Neural progenitor cell (in vitro differentiated cells): ENCODE results near the gene ZNRD2. TPM values are rescaled to one million over a fixed set of nuclear protein-coding genes. Genes with fewer than 3 reads are reported as not detected.
A peak's percentile ranks its signal among the peaks of the same experiment; 100 is the strongest.

Experiments used
- DNase-seq: peaks from one replicate; pipeline ENCODE4 v3.0.0-alpha.2; 2016; ENCODE audit warnings: low spot score
- H2AFZ ChIP-seq: fragments of 200-600 bp; sonication (generic); replicated peaks from 2 replicates; pipeline ENCODE4 v1.6.1; 2016; ENCODE audit warnings: antibody characterized with exemption
- H3F3A ChIP-seq: fragments of 200-600 bp; sonication (generic); 2 replicates; pipeline ENCODE4 v1.6.1; 2016; ENCODE audit warnings: antibody characterized with exemption, low read depth
- H3K27ac ChIP-seq: fragments of 200-600 bp; sonication (generic); 2 replicates; pipeline ENCODE4 v1.5.1; 2016; ENCODE audit warnings: mild to moderate bottlenecking
- H3K27me3 ChIP-seq: fragments of 200-600 bp; sonication (generic); 2 replicates; pipeline ENCODE4 v1.6.1; 2016; ENCODE audit warnings: mild to moderate bottlenecking, moderate library complexity
- H3K36me3 ChIP-seq: fragments of 200-600 bp; sonication (generic); 2 replicates; pipeline ENCODE4 v1.5.1; 2016
- H3K4me1 ChIP-seq: fragments of 200-600 bp; sonication (generic); 2 replicates; pipeline ENCODE4 v1.6.1; 2016; ENCODE audit warnings: mixed run types
- H3K4me2 ChIP-seq: fragments of 200-600 bp; sonication (generic); 2 replicates; pipeline ENCODE4 v1.6.1; 2016
- H3K4me3 ChIP-seq: fragments of 200-600 bp; sonication (generic); 2 replicates; pipeline ENCODE4 v1.5.1; 2016
- H3K79me2 ChIP-seq: fragments of 200-600 bp; sonication (generic); 2 replicates; pipeline ENCODE4 v1.6.1; 2016; ENCODE audit warnings: low read depth
- H3K9ac ChIP-seq: fragments of 200-600 bp; sonication (generic); 2 replicates; pipeline ENCODE4 v1.6.1; 2016
- H3K9me3 ChIP-seq: fragments of 200-600 bp; sonication (generic); 2 replicates; pipeline ENCODE4 v1.5.1; 2016; ENCODE audit warnings: low read depth
- H4K20me1 ChIP-seq: fragments of 200-600 bp; sonication (generic); 2 replicates; pipeline ENCODE4 v1.6.1; 2016; ENCODE audit warnings: low read depth
- H3K27ac Mint-ChIP-seq: 3 replicates; pipeline ENCODE4 v1.8.0; 2021; ENCODE audit warnings: mixed read lengths
- H3K27me3 Mint-ChIP-seq: 2 replicates; pipeline ENCODE4 v1.8.0; 2022; ENCODE audit warnings: low read depth, mild to moderate bottlenecking, inconsistent platforms, moderate library complexity, mixed read lengths; ENCODE audit not compliant: insufficient read depth
- H3K36me3 Mint-ChIP-seq: 3 replicates; pipeline ENCODE4 v1.8.0; 2021; ENCODE audit warnings: mixed read lengths
- H3K4me1 Mint-ChIP-seq: 3 replicates; pipeline ENCODE4 v1.8.0; 2021; ENCODE audit warnings: mixed read lengths
- H3K4me3 Mint-ChIP-seq: 3 replicates; pipeline ENCODE4 v1.8.0; 2021; ENCODE audit warnings: mild to moderate bottlenecking, moderate library complexity, mixed read lengths
- H3K9me3 Mint-ChIP-seq: 3 replicates; pipeline ENCODE4 v1.8.0; 2020; ENCODE audit warnings: mixed read lengths
- EZH2 ChIP-seq: fragments of 200-600 bp; sonication (generic); IDR thresholded peaks from 2 replicates; pipeline ENCODE4 v1.6.1; 2017; ENCODE audit warnings: antibody characterized with exemption, mild to moderate bottlenecking, moderate library complexity
- EZH2phosphoT487 ChIP-seq: fragments of 200-600 bp; sonication (generic); IDR thresholded peaks from 2 replicates; pipeline ENCODE4 v1.6.1; 2017; ENCODE audit warnings: antibody characterized with exemption
- total RNA-seq: library from RNA; depleted of rRNA; stranded (reverse); fragments of >200 nt; gene quantifications from 2 replicates; pipeline ENCODE4 v1.2.3, GENCODE V29; 2015; ENCODE audit warnings: low replicate concordance
- TF ChIP-seq, protein P1 (sequence below): fragments of 200-600 bp; sonication (generic); IDR thresholded peaks from 2 replicates; pipeline ENCODE4 v1.5.1; 2017; ENCODE audit warnings: antibody characterized with exemption, mild to moderate bottlenecking

ZNRD2 gene
- total RNA-seq, 1 donor from 2014 or later, result 15.5 TPM

DNA sequence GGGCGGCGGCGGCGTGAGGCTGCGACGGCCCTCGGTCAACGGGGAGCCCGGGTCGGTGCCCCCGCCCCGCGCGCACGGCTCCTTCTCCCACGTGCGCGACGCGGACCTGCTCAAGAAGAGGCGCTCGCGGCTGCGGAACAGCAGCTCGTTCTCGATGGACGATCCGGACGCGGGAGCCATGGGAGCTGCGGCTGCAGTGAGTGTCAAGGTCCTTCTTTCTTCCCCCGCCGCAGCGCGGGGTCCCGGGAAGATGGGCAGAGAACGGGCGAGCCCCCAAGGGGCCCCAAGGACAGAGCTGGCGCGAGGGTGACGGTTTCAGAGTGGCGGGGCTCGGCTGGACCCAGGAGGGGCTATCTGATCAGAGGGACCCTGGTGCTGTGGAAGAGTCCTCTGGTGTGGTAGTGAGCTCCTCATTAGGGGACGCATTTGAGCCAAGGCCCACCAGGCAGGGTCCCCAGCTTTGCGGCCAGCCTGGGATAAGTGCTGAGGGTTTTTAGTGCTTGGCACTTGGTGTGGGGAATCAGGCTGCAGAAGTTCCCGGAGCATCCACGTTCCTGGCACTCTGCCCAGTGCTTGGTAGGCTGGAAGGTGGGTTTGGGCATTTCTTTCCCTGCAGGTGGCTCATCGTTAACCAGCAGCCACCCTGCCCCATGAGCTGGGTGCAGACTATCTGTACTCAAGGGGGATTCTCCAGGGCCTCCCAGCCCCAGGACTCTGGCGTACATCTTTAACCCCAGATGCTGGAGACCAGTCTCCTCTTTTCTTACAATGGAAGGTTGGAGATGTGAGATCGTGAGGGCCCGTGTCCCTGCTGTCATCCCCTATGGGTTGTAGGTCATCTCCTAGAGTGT lies 15.3 kb downstream of the ZNRD2 start:
- Mint-ChIP-seq H3K27me3 (peaks cover 20% of the 10 kb centered on the region), H3K9me3 (no peaks in the 10 kb centered on the region), H3K4me3 (peak overlapping the region; percentile 35), H3K27ac (peak overlapping the region; percentile 46), H3K36me3 (peaks cover 2% of the 10 kb centered on the region), H3K4me1 (peaks cover 36% of the 10 kb centered on the region)
- Histone ChIP-seq H3K27ac (no peak overlapping the region), H3K27me3 (peaks cover 69% of the 10 kb centered on the region), H3K4me3 (no peak overlapping the region), H3K79me2 (no peaks in the 10 kb centered on the region), H3K9me3 (no peaks in the 10 kb centered on the region), H3K9ac (no peak overlapping the region), H4K20me1 (no peaks in the 10 kb centered on the region), H3K4me2 (no peak overlapping the region), H3F3A (peaks cover 22% of the 10 kb centered on the region), H3K4me1 (no peaks in the 10 kb centered on the region), H3K36me3 (no peaks in the 10 kb centered on the region), H2AFZ (no peak overlapping the region)
- TF ChIP-seq EZH2phosphoT487 (peak; percentile 27), EZH2 (peak; percentile 27)
- TF ChIP-seq, protein P1, sequence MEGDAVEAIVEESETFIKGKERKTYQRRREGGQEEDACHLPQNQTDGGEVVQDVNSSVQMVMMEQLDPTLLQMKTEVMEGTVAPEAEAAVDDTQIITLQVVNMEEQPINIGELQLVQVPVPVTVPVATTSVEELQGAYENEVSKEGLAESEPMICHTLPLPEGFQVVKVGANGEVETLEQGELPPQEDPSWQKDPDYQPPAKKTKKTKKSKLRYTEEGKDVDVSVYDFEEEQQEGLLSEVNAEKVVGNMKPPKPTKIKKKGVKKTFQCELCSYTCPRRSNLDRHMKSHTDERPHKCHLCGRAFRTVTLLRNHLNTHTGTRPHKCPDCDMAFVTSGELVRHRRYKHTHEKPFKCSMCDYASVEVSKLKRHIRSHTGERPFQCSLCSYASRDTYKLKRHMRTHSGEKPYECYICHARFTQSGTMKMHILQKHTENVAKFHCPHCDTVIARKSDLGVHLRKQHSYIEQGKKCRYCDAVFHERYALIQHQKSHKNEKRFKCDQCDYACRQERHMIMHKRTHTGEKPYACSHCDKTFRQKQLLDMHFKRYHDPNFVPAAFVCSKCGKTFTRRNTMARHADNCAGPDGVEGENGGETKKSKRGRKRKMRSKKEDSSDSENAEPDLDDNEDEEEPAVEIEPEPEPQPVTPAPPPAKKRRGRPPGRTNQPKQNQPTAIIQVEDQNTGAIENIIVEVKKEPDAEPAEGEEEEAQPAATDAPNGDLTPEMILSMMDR, result no peak
- DNase-seq, result no peak

DNA sequence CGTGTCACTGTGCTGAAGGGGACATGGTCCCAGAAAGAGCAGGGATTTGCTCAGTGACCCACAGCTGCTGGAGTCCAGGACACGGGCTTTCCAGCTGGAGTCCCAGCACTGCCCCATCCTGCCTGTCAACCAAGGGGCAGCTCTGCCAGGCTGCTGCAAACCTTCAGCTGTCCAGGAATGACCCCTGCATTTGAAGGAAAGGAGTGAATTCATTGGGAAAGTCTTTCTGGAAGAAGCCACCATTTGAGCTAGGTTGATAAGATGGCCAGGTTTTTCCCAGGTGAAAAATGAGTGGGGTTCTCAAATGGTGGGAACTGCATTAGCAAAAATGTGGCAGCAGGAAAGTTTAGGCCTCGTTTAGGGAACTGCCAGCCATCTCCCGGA lies 16.0 kb downstream of the ZNRD2 start:
- no peak for DNase-seq
- Mint-ChIP-seq H3K27ac (peak overlapping the region; percentile 46), H3K9me3 (no peaks in the 10 kb centered on the region), H3K4me1 (peaks cover 37% of the 10 kb centered on the region), H3K27me3 (peaks cover 19% of the 10 kb centered on the region), H3K36me3 (peaks cover 2% of the 10 kb centered on the region), H3K4me3 (peak overlapping the region; percentile 35)
- Histone ChIP-seq H3K4me1 (peaks cover 3% of the 10 kb centered on the region), H2AFZ (no peak overlapping the region), H3K27me3 (peaks cover 75% of the 10 kb centered on the region), H3F3A (peaks cover 27% of the 10 kb centered on the region), H4K20me1 (no peaks in the 10 kb centered on the region), H3K27ac (no peak overlapping the region), H3K4me3 (no peak overlapping the region), H3K79me2 (no peaks in the 10 kb centered on the region), H3K4me2 (peak overlapping the region; percentile 27), H3K36me3 (no peaks in the 10 kb centered on the region), H3K9ac (no peak overlapping the region), H3K9me3 (no peaks in the 10 kb centered on the region)
- TF ChIP-seq EZH2, result no peak
- TF ChIP-seq EZH2phosphoT487, result no peak
- TF ChIP-seq, protein P1, result no peak

DNA sequence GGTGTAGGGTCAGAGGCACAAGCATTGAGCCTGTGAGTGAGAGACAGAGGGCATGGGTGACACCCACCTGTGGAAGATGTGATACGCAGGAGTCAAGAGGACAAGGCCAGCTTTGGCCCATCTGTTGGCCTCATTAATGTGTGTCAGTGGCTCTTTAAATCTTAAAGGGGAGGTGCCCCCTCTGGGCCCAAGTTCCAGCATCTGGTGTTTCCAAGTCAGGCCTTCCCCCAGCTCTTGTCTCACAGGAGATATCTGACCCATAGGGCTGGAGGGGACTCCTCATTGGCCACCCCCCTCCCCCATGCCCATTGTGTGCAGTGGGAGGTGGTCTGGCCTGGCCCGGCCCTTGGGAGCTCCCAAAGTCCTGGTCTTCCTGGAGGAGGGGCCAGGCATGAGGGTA lies 16.4 kb downstream of the ZNRD2 start:
- H3F3A ChIP-seq, result peaks cover 31% of the 10 kb centered on the region
- no peak overlapping the region for H2AFZ ChIP-seq
- Mint-ChIP-seq H3K4me3 (peak overlapping the region; percentile 35), H3K27me3 (peaks cover 19% of the 10 kb centered on the region), H3K36me3 (peaks cover 2% of the 10 kb centered on the region), H3K27ac (peak overlapping the region; percentile 46), H3K4me1 (peaks cover 40% of the 10 kb centered on the region), H3K9me3 (no peaks in the 10 kb centered on the region)
- no peak overlapping the region for H3K4me3 ChIP-seq
- H3K79me2 ChIP-seq, result no peaks in the 10 kb centered on the region
- no peaks in the 10 kb centered on the region for H3K9me3 ChIP-seq
- no peaks in the 10 kb centered on the region for H3K36me3 ChIP-seq
- TF ChIP-seq, protein P1, result no peak
- no peak for TF ChIP-seq EZH2phosphoT487
- no peak for TF ChIP-seq EZH2
- H3K9ac ChIP-seq, result no peak overlapping the region
- H3K27ac ChIP-seq, result no peak overlapping the region
- peak; percentile 82 for DNase-seq
- peaks cover 79% of the 10 kb centered on the region for H3K27me3 ChIP-seq
- H3K4me1 ChIP-seq, result peaks cover 7% of the 10 kb centered on the region
- H3K4me2 ChIP-seq, result peak overlapping the region; percentile 27
- no peaks in the 10 kb centered on the region for H4K20me1 ChIP-seq
